Trophoblast cell (in vitro differentiated cells and primary cell): ENCODE data around the gene IST1.

Experiments used
- DNase-seq, 2 donors: peaks; one replicate each; pipeline ENCODE4 v3.0.0-alpha.2; 2016
- H2AFZ ChIP-seq: 2 replicates; pipeline ENCODE4 v1.6.1; 2013; ENCODE audit warnings: low read length, moderate library complexity, mild to moderate bottlenecking; ENCODE audit not compliant: insufficient read depth, poor library complexity
- H2AK5ac ChIP-seq: 2 replicates; pipeline ENCODE4 v1.6.1; 2013; ENCODE audit warnings: mild to moderate bottlenecking, low read length
- H2BK120ac ChIP-seq: 2 replicates; pipeline ENCODE4 v1.6.1; 2013; ENCODE audit warnings: low read length, mild to moderate bottlenecking, moderate library complexity; ENCODE audit not compliant: insufficient read depth, poor library complexity
- H2BK12ac ChIP-seq: 2 replicates; pipeline ENCODE4 v1.6.1; 2013; ENCODE audit warnings: mild to moderate bottlenecking, low read length, moderate library complexity
- H2BK5ac ChIP-seq: 2 replicates; pipeline ENCODE4 v1.6.1; 2013; ENCODE audit warnings: low read length, low read depth, moderate library complexity, mild to moderate bottlenecking; ENCODE audit not compliant: poor library complexity
- H3K14ac ChIP-seq: 2 replicates; pipeline ENCODE4 v1.6.1; 2013; ENCODE audit warnings: mild to moderate bottlenecking, low read length
- H3K18ac ChIP-seq: 2 replicates; pipeline ENCODE4 v1.6.1; 2013; ENCODE audit warnings: mild to moderate bottlenecking, low read length
- H3K23ac ChIP-seq: 2 replicates; pipeline ENCODE4 v1.6.1; 2013; ENCODE audit warnings: low read length
- H3K27ac ChIP-seq: 2 replicates; pipeline ENCODE4 v1.5.1; 2013; ENCODE audit warnings: low read depth, mild to moderate bottlenecking, inconsistent platforms, low read length, moderate library complexity
- H3K27me3 ChIP-seq: 2 replicates; pipeline ENCODE4 v1.6.1; 2013; ENCODE audit warnings: inconsistent platforms, mild to moderate bottlenecking, low read length, moderate library complexity; ENCODE audit not compliant: insufficient read depth
- H3K36me3 ChIP-seq, 2 experiments: 1 replicate in 1 of 2; 2 replicates in 1 of 2; pipeline ENCODE4 v1.6.1; 2013; ENCODE audit warnings: low read length in 2 of 2, mild to moderate bottlenecking in 2 of 2, moderate library complexity in 1 of 2; ENCODE audit not compliant: insufficient read depth in 2 of 2, control insufficient read depth in 1 of 2
- H3K4ac ChIP-seq: 2 replicates; pipeline ENCODE4 v1.6.1; 2013; ENCODE audit warnings: low read depth, mild to moderate bottlenecking, low read length, moderate library complexity
- H3K4me1 ChIP-seq, 2 experiments: 1 replicate in 1 of 2; 2 replicates in 1 of 2; pipeline ENCODE4 v1.6.1; 2013; ENCODE audit warnings: low read length in 2 of 2, mild to moderate bottlenecking in 2 of 2, moderate library complexity in 1 of 2; ENCODE audit not compliant: insufficient read depth in 2 of 2, control insufficient read depth in 1 of 2
- H3K4me2 ChIP-seq: 2 replicates; pipeline ENCODE4 v1.6.1; 2013; ENCODE audit warnings: inconsistent platforms, mild to moderate bottlenecking, low read length, moderate library complexity
- H3K4me3 ChIP-seq: 2 replicates; pipeline ENCODE4 v1.5.1; 2013; ENCODE audit warnings: mild to moderate bottlenecking, low read depth, low read length, inconsistent platforms
- H3K79me1 ChIP-seq: one replicate; pipeline ENCODE4 v1.6.1; 2013; ENCODE audit warnings: low read length
- H3K79me2 ChIP-seq: 2 replicates; pipeline ENCODE4 v1.6.1; 2013; ENCODE audit warnings: low read length, mild to moderate bottlenecking; ENCODE audit not compliant: control insufficient read depth, insufficient read depth, poor library complexity
- H3K9ac ChIP-seq: 2 replicates; pipeline ENCODE4 v1.6.1; 2013; ENCODE audit warnings: mild to moderate bottlenecking, low read length
- H3K9me3 ChIP-seq: 2 replicates; pipeline ENCODE4 v1.6.1; 2013; ENCODE audit warnings: low read depth, mild to moderate bottlenecking, control low read depth, inconsistent platforms, low read length; ENCODE audit not compliant: insufficient read depth
- H4K12ac ChIP-seq: 2 replicates; pipeline ENCODE4 v1.6.1; 2013; ENCODE audit warnings: low read depth, mild to moderate bottlenecking, low read length, moderate library complexity
- H4K8ac ChIP-seq: 2 replicates; pipeline ENCODE4 v1.6.1; 2013; ENCODE audit warnings: low read depth, mild to moderate bottlenecking, low read length, moderate library complexity
- H4K91ac ChIP-seq: one replicate; pipeline ENCODE4 v1.6.1; 2013; ENCODE audit warnings: low read depth, mild to moderate bottlenecking, low read length, moderate library complexity
- WGBS: extraction: QIAGEN DNeasy Blood & Tissue Kit; methylation state at CpG from one replicate; pipeline ENCODE4 v1.1.7; 2013; ENCODE audit warnings: missing lambda C conversion rate; ENCODE audit not compliant: insufficient read length, insufficient coverage; ENCODE audit errors: extremely low coverage; 5-methylcytosine and 5-hydroxymethylcytosine counted together

Gene IST1

GRCh38 chr16:71853413-71853812, 41.9 kb upstream of the IST1 start:
- Histone ChIP-seq H3K4me1 (peaks cover 11 to 16% of the 10 kb centered on the region in 2 experiments), H2AK5ac (no peak overlapping the region), H3K9me3 (no peaks in the 10 kb centered on the region), H2BK5ac (no peak overlapping the region), H3K14ac (no peak overlapping the region), H2BK12ac (no peak overlapping the region), H3K23ac (no peak overlapping the region), H3K4me3 (no peak overlapping the region), H3K9ac (no peak overlapping the region), H2BK120ac (no peak overlapping the region), H3K79me2 (no peaks in the 10 kb centered on the region), H4K12ac (no peak overlapping the region), H4K91ac (no peak overlapping the region), H3K27me3 (no peaks in the 10 kb centered on the region), H3K18ac (no peak overlapping the region), H3K79me1 (no peaks in the 10 kb centered on the region), H3K4me2 (no peak overlapping the region), H2AFZ (no peak overlapping the region), H3K27ac (no peak overlapping the region), H3K4ac (no peak overlapping the region), H3K36me3 (peaks cover 32 to 48% of the 10 kb centered on the region in 2 experiments), H4K8ac (no peak overlapping the region)
- no CpG with 5 or more reads among the region's 4 CpGs for WGBS
- no peak for DNase-seq

GRCh38 chr16:71854369-71854948, 40.9 kb upstream of the IST1 start:
- no CpG with 5 or more reads among the region's 4 CpGs for WGBS
- Histone ChIP-seq H3K9me3 (no peaks in the 10 kb centered on the region), H4K12ac (no peak overlapping the region), H3K79me1 (no peaks in the 10 kb centered on the region), H3K79me2 (no peaks in the 10 kb centered on the region), H3K9ac (no peak overlapping the region), H3K4ac (no peak overlapping the region), H2AFZ (no peak overlapping the region), H3K36me3 (peaks cover 28 to 42% of the 10 kb centered on the region in 2 experiments), H3K4me2 (no peak overlapping the region), H2BK120ac (no peak overlapping the region), H3K23ac (no peak overlapping the region), H3K27ac (peak overlapping the region; percentile 15), H3K4me3 (no peak overlapping the region), H3K4me1 (peaks cover 11 to 16% of the 10 kb centered on the region in 2 experiments), H2BK5ac (no peak overlapping the region), H3K18ac (no peak overlapping the region), H4K91ac (no peak overlapping the region), H2BK12ac (no peak overlapping the region), H3K27me3 (no peaks in the 10 kb centered on the region), H3K14ac (no peak overlapping the region), H2AK5ac (no peak overlapping the region), H4K8ac (no peak overlapping the region)
- peak in 1 of 2 donors; percentile 26 for DNase-seq

- Histone ChIP-seq H4K91ac (no peak overlapping the region), H3K23ac (no peak overlapping the region), H3K14ac (no peak overlapping the region), H2BK5ac (no peak overlapping the region), H3K36me3 (peaks cover 24 to 39% of the 10 kb centered on the region in 2 experiments), H3K18ac (no peak overlapping the region), H3K27me3 (no peaks in the 10 kb centered on the region), H3K79me2 (no peaks in the 10 kb centered on the region), H2BK12ac (no peak overlapping the region), H3K9ac (no peak overlapping the region), H3K27ac (no peak overlapping the region), H4K12ac (no peak overlapping the region), H2BK120ac (no peak overlapping the region), H3K4me3 (no peak overlapping the region), H2AFZ (no peak overlapping the region), H3K4me2 (no peak overlapping the region), H4K8ac (no peak overlapping the region), H3K4ac (no peak overlapping the region), H3K9me3 (no peaks in the 10 kb centered on the region), H3K4me1 (peaks cover 11 to 16% of the 10 kb centered on the region in 2 experiments), H2AK5ac (no peak overlapping the region), H3K79me1 (no peaks in the 10 kb centered on the region)
- no CpG with 5 or more reads among the region's 5 CpGs for WGBS
- no peak for DNase-seq
Observed at GRCh38 chr16:71855937-71856662, 39.2 kb upstream of the IST1 start.

GRCh38 chr16:71859762-71860521, 35.4 kb upstream of the IST1 start:
- Histone ChIP-seq H4K8ac (no peak overlapping the region), H3K14ac (no peak overlapping the region), H3K23ac (no peak overlapping the region), H3K4ac (no peak overlapping the region), H3K27ac (no peak overlapping the region), H3K79me1 (no peaks in the 10 kb centered on the region), H3K36me3 (peaks cover 32 to 53% of the 10 kb centered on the region in 2 experiments), H4K91ac (no peak overlapping the region), H2AFZ (no peak overlapping the region), H2BK12ac (no peak overlapping the region), H3K9me3 (no peaks in the 10 kb centered on the region), H3K27me3 (no peaks in the 10 kb centered on the region), H3K9ac (no peak overlapping the region), H3K4me3 (no peak overlapping the region), H2BK5ac (no peak overlapping the region), H3K4me2 (no peak overlapping the region), H3K79me2 (no peaks in the 10 kb centered on the region), H4K12ac (no peak overlapping the region), H2BK120ac (no peak overlapping the region), H3K4me1 (no peaks in the 10 kb centered on the region), H3K18ac (no peak overlapping the region), H2AK5ac (no peak overlapping the region)
- no peak for DNase-seq
- WGBS = no CpG with 5 or more reads among the region's 32 CpGs
